LNCAP (cell line): Measurements from ENCODE around the gene MYT1.

ENCODE experiments used
- TF ChIP-seq, protein P1 (sequence below): fragments of 450-650 bp; IDR thresholded peaks from 2 replicates; pipeline ENCODE4 v1.5.1; 2017; ENCODE audit warnings: mild to moderate bottlenecking

Gene MYT1

DNA sequence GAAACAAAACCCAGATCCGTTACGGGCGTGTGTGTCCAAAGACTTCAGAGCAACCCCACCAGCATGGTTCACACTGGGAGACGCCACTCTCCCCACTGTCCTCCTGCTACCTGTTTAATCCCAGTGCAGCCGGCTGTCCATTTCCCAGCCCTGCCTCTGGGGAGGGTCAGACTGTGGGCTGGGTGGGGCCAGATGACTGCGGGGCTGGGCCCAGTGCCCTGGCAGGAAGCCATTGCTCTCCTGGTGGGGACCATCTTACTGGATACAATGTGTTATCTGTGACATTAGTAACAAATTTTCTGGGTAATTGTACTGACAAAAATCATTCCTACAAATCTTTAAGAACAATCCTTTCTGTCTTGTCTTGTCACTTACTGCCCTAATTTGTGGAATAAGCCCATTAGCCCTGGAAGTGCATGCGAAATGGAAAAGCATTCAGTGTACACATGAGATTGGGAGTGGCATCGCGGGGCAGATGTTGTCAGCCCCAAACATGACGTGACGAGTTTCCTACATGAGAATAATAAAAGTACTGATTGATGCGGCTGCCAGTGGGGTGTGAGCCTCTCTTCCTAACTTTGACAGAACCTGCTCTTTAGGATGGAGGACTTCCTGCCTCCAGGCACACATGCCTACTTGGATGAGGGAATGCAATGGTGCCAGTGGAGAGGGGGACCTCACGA lies 53.4 kb downstream of the MYT1 start:
- TF ChIP-seq, protein P1, sequence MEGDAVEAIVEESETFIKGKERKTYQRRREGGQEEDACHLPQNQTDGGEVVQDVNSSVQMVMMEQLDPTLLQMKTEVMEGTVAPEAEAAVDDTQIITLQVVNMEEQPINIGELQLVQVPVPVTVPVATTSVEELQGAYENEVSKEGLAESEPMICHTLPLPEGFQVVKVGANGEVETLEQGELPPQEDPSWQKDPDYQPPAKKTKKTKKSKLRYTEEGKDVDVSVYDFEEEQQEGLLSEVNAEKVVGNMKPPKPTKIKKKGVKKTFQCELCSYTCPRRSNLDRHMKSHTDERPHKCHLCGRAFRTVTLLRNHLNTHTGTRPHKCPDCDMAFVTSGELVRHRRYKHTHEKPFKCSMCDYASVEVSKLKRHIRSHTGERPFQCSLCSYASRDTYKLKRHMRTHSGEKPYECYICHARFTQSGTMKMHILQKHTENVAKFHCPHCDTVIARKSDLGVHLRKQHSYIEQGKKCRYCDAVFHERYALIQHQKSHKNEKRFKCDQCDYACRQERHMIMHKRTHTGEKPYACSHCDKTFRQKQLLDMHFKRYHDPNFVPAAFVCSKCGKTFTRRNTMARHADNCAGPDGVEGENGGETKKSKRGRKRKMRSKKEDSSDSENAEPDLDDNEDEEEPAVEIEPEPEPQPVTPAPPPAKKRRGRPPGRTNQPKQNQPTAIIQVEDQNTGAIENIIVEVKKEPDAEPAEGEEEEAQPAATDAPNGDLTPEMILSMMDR: no peak

GRCh38 chr20:64219202-64219601 lies 55.0 kb downstream of the MYT1 start:
- TF ChIP-seq, protein P1: no peak

- TF ChIP-seq, protein P1: no peak
Measured at GRCh38 chr20:64219730-64220129, 55.5 kb downstream of the MYT1 start.

- TF ChIP-seq, protein P1: no peak
Measured at GRCh38 chr20:64220420-64220819, 56.2 kb downstream of the MYT1 start.

GRCh38 chr20:64220891-64221527 lies 56.8 kb downstream of the MYT1 start:
- TF ChIP-seq, protein P1: no peak

DNA sequence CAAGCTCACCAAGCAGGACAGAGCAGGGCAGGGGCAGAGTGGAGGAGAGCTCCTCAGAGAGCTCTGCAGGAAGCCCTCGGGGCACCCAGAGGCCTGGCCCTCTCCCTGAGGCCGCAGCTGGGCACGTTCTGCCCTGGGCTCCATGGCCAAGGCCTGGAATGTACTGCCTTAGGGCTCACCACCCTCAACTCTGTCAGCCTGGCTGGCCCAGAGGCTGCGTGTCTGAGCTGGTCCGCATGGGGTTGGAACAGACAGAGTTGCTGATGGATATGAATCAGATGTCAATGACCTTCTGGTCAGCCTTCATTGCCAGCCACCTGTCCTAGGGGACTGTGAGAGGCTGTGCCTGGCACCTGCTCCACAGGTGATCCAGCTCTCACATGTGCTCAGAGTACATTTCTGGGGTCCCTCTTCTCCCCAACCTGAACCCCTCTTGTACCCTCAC lies 58.1 kb downstream of the MYT1 start:
- TF ChIP-seq, protein P1: no peak

- TF ChIP-seq, protein P1: no peak
Measured at GRCh38 chr20:64222851-64223525, 58.7 kb downstream of the MYT1 start.
